Non-pigmented ciliary epithelial cell (primary cell): Measurements from ENCODE around the gene WDFY2.
"Not testable (repeated sequence)": the region's sequence is repeated elsewhere in the genome, so short reads cannot be mapped to it uniquely, and the experiment has no call there.

Source experiments
- DNase-seq: peaks from one replicate; pipeline ENCODE4 v3.0.0-alpha.2; 2010; ENCODE audit warnings: low read depth

Gene WDFY2

GRCh38 chr13:51632591-51633362 lies 48.5 kb downstream of the WDFY2 start:
- no peak for DNase-seq

DNA sequence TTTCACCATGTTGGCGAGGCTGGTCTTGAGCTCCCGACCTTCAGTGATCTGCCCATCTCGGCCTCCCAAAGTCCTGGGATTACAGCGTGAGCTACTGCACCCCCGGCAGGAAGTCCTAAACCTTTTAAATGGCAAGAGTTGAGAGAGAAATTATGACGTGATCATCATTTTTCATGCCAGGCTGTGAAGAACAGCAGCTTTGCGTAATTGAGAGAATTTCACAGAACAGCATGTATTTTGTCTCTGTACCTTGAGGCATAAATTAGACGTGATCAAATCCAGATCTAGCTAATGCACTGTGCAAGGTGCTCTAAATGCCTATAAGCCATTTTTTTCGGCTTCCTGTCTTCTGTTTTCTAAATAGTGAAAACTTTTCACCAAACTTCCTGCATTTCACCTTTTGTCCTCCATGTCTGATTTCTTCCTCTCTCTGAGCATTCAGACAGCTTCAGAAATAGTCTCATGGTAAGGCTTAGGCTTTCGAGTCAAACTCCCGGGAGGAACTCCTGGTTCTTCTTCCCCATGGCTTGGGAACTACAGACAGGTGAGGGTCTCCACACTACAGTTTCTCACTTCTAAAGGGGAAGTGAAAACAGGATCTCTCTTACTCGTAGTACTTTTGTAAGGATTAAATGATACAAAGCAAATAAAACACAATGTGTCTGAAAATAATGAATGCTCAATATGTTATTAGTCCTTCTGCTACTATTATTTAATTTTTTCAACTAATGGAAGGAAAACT lies 51.0 kb downstream of the WDFY2 start:
- DNase-seq, result no peak

GRCh38 chr13:51636349-51636890 lies 52.2 kb downstream of the WDFY2 start:
- DNase-seq, result no peak

DNA sequence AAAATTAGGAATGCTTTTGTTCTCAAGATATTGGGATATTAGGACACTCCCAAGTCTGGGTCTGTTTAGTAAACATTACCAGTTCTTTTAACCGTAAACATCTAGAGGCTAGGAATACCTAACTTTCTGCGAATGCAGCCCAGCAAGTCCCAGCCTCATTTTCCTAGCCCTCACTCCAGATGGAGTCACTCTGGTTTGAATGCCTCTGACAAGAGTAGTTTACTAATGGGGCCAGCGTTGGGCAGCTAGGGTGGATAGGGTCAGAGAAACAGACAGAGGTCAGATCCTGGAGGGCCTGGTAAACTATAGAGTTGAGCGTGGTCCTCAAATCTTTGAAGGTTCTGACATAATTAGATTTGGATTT lies 53.6 kb downstream of the WDFY2 start:
- DNase-seq, result no peak

DNA sequence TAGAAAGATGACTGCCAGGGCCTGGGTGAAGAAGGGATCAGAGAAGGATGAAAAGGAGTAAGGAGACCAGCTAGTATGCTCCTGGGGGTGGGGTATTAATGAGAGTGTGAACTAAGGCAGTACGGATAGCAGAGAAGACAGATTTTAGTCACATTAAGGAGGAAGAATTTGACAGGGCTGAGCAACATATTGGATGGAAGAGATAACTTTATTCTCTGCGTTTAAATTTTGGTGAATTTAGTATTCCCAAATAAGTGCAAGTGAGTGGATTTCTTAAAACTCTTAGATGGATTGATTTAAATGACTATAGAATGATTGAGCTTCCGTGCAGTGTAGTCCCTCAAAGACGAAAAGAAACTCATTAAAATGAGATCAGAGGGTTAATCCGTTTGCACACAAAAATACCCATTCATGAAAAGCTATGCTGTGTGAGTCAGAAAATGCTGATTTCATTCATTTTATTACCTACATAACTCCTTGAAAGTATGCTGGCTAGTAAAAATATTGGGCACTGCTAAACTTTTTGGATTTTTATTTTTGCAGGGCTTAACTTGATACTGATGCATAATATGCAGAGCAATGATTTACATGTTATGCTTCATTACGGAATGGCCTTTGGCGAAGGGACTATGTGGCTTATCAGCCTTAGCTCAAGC lies 54.1 kb downstream of the WDFY2 start:
- DNase-seq, result no peak

GRCh38 chr13:51639171-51639570 lies 54.9 kb downstream of the WDFY2 start:
- no peak for DNase-seq

- not testable (repeated sequence) for DNase-seq
These were observed 56.4 kb downstream of the WDFY2 start for GRCh38 chr13:51640696-51641095.

- DNase-seq, result peak; percentile 84
These were observed 59.0 kb downstream of the WDFY2 start for GRCh38 chr13:51643105-51643881.

GRCh38 chr13:51643882-51644281 lies 59.6 kb downstream of the WDFY2 start:
- DNase-seq, result peak; percentile 88

DNA sequence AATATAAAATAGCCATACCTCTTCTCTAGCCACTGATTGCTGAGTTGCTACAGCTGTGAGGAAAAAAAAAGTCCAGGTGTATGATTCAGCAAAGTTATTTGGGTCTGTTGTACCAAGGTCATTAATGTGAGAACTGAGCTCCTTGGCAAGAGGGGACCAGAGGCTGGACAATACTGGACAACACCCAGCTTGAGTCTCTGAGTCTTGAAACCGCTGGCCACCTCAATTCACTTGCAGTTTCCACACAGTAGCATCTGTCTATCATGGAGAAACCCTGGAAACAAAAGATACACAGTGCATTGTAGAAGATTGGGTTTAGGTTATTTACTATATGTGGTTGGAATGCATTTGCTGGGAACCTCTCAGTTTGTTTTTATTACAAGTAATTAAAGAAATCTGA lies 60.4 kb downstream of the WDFY2 start:
- DNase-seq, result no peak

GRCh38 chr13:51645154-51645650 lies 60.9 kb downstream of the WDFY2 start:
- no peak for DNase-seq

DNA sequence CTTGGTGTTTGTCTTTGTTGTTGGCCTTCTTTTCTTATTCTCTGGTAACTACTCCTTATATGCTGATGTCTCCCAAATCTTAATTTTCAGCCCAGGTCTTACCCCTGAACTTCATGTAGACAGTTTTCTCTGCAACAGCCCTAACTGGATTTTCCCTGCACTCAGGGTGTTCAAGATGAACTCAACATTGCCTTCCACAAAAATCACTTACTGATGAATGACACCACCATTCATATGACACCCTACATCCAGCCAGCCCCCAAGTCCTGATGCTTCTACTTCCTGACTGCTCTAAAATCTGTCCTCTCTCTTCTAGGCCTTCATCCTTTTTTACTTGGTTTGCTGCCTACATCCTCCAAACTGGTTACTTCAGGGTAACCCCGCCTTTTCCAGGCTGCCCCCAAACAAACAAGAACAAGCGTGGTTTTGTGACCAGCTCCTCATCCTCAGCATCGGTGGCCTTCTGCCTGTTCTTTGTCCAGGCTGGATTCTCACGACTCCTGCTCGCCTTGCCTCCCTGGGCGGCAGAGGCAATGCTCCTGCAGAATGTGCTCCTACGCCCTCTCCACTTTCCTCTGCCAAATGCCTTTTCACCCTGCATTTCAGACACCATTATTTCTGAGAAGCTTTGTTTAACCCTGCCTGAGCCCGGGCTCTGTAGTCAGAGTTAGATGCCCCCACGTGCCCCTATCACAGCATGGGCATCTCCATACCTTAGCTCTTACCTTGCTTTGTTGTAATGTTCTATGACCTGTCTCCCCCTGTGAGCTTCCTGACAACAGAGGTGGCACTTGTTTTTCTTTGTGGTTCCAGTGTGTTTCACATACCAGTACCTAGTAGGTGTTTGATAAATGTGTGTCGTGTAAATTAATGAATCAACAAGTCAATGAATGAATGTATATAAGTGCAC lies 61.8 kb downstream of the WDFY2 start:
- no peak for DNase-seq

GRCh38 chr13:51647067-51647466 lies 62.8 kb downstream of the WDFY2 start:
- no peak for DNase-seq

GRCh38 chr13:51652193-51652592 lies 67.9 kb downstream of the WDFY2 start:
- DNase-seq, result not testable (repeated sequence)

GRCh38 chr13:51659276-51660127 lies 75.2 kb downstream of the WDFY2 start:
- DNase-seq, result no peak

DNA sequence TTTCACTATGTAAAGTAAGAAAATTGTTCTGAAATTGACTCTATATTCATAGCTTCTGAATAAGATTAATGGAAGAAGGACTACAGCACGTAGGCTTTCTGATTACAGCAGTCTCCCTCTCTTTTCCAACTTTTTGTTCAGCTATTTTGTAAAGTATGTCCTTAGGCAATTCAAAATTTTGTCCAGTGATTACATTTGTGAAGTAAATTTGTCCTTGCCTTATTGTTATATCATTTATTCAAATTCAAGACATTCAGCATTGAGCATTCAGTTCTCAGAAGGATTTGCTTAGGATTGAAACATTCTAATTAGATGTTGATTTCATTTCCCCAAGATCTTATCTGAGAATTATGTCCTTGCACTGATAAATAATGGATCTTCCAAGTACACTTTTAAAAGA lies 76.6 kb downstream of the WDFY2 start:
- no peak for DNase-seq

GRCh38 chr13:51663973-51664957 lies 80.0 kb downstream of the WDFY2 start:
- no peak for DNase-seq

GRCh38 chr13:51665456-51665855 lies 81.2 kb downstream of the WDFY2 start:
- no peak for DNase-seq

GRCh38 chr13:51666374-51666773 lies 82.1 kb downstream of the WDFY2 start:
- no peak for DNase-seq
